Stomach (tissue), 9 donors: ENCODE results near the gene ADPRHL1. TPM values are rescaled to one million over a fixed set of nuclear protein-coding genes. Genes with fewer than 3 reads are reported as not detected.

Source experiments
- DNase-seq, 2 donors: peaks; one replicate each; pipeline versions ENCODE4 v3.0.0 to v3.0.0-alpha.2; 2013 to 2019
- H3K27ac ChIP-seq, 5 donors: fragments of 200-600 bp in 4 of 5; sonication (generic) in 4 of 5; one replicate each; pipeline ENCODE4 v1.5.1; 2013 to 2019; ENCODE audit warnings: mild to moderate bottlenecking in 1 of 5, moderate library complexity in 1 of 5
- H3K27me3 ChIP-seq, 3 donors: fragments of 200-600 bp; sonication (generic); one replicate each; pipeline ENCODE4 v1.5.1; 2017 to 2019; ENCODE audit warnings: mixed run types in 1 of 3
- H3K36me3 ChIP-seq, 4 donors: fragments of 200-600 bp; sonication (generic); 1 replicate in 3 of 4; 2 replicates in 1 of 4; pipeline ENCODE4 v1.5.1; 2016 to 2019
- H3K4me1 ChIP-seq, 4 donors: fragments of 200-600 bp; sonication (generic); one replicate each; pipeline ENCODE4 v1.5.1; 2016 to 2019
- H3K4me3 ChIP-seq, 4 donors: fragments of 200-600 bp; sonication (generic) in 3 of 4; one replicate each; pipeline ENCODE4 v1.5.1; 2016 to 2019; ENCODE audit warnings: mild to moderate bottlenecking in 1 of 4
- H3K9me3 ChIP-seq, 4 donors: fragments of 200-600 bp; sonication (generic); one replicate each; pipeline ENCODE4 v1.5.1; 2016 to 2019
- EP300 ChIP-seq: sonication (generic); formaldehyde crosslinking; IDR thresholded peaks from one replicate; pipeline ENCODE4 v1.6.1; 2017; ENCODE audit warnings: antibody characterized with exemption
- POLR2A ChIP-seq, 4 donors: fragments of 450-650 bp; IDR thresholded peaks; one replicate each; pipeline ENCODE4 v1.6.1; 2016; ENCODE audit warnings: antibody characterized with exemption in 4 of 4, control low read depth in 2 of 4, mild to moderate bottlenecking in 1 of 4, moderate library complexity in 1 of 4
- POLR2AphosphoS5 ChIP-seq, 3 donors: sonication (generic); formaldehyde crosslinking; IDR thresholded peaks; one replicate each; pipeline ENCODE4 v1.6.1; 2016; ENCODE audit warnings: antibody characterized with exemption in 3 of 3
- WGBS, 5 donors: extraction: QIAGEN DNeasy Blood & Tissue Kit in 3 of 5; methylation state at CpG; one replicate each; pipeline versions ENCODE4 v1.1.5 to v1.1.7; 2013 to 2018; 5-methylcytosine and 5-hydroxymethylcytosine counted together
- intact Hi-C: fragments of 100-400 bp; cut with DNase I; formaldehyde crosslinking; loops from one replicate; pipeline ENCODE4 v1.15.1; 2023; ENCODE audit warnings: low total_unique reads
- polyA plus RNA-seq, 3 donors: library from polyadenylated mRNA; stranded (reverse); fragments of 200-250 nt; gene quantifications; one replicate each; pipeline ENCODE4 v1.2.3, GENCODE V29; 2013
- total RNA-seq, 5 donors: library from RNA; depleted of rRNA; stranded (reverse); fragments of >200 nt; gene quantifications; one replicate each; pipeline versions ENCODE4 v1.1.0 to v1.2.3, GENCODE V29; 2014 to 2016
- TF ChIP-seq, protein P1 (sequence below), 7 experiments: fragments of 450-650 bp in 4 of 7; fragments of 200-600 bp in 3 of 7; sonication (generic) in 3 of 7; IDR thresholded peaks; one replicate each; pipeline ENCODE4 v1.5.1; 2016 to 2019; ENCODE audit warnings: antibody characterized with exemption in 7 of 7, control low read depth in 2 of 7, mild to moderate bottlenecking in 1 of 7
- donor health status: healthy with polysubstance abuse.
- donor health status: Bipolar disorder and iron deficiency.
- donor health status: healthy.

ADPRHL1 gene
- total and polyA plus RNA-seq, 8 donors, result 1.7 to 6.7 (median 2.7) TPM

DNA sequence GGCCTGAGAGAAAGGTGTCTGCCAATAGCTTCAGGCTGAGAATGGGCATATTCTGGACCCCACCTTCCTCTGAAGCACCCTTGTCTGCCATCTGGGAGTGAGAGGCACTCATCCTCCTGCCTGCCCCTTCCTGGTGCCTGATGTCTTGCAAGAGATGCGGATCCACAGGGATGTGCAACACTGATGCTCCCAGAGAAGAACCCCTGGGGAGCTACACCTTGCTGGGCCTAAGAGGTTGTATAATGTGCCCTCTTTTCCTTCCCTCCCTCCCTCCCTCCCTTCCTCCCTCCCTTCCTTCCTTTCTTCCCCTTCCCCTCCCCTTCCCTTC is 34.6 kb downstream of the ADPRHL1 start:
- H3K4me1 ChIP-seq, result peaks cover 0 to 36% (median 19%) of the 10 kb centered on the region in 4 donors
- WGBS, 5 donors, result 89 to 100% (median 100%) methylated on average over 1 of the region's 1 CpG
- intact Hi-C loops, result no loop called here
- no peak for DNase-seq
- H3K36me3 ChIP-seq, result no peaks in the 10 kb centered on the region
- no peaks in the 10 kb centered on the region for H3K9me3 ChIP-seq
- no peak overlapping the region for H3K4me3 ChIP-seq
- H3K27me3 ChIP-seq, result peaks cover 0 to 8% (median 4%) of the 10 kb centered on the region in 3 donors
- TF ChIP-seq, protein P1, sequence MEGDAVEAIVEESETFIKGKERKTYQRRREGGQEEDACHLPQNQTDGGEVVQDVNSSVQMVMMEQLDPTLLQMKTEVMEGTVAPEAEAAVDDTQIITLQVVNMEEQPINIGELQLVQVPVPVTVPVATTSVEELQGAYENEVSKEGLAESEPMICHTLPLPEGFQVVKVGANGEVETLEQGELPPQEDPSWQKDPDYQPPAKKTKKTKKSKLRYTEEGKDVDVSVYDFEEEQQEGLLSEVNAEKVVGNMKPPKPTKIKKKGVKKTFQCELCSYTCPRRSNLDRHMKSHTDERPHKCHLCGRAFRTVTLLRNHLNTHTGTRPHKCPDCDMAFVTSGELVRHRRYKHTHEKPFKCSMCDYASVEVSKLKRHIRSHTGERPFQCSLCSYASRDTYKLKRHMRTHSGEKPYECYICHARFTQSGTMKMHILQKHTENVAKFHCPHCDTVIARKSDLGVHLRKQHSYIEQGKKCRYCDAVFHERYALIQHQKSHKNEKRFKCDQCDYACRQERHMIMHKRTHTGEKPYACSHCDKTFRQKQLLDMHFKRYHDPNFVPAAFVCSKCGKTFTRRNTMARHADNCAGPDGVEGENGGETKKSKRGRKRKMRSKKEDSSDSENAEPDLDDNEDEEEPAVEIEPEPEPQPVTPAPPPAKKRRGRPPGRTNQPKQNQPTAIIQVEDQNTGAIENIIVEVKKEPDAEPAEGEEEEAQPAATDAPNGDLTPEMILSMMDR (IDR thresholded peaks at IDR 0.05), result no peak
- no peak overlapping the region for H3K27ac ChIP-seq

DNA sequence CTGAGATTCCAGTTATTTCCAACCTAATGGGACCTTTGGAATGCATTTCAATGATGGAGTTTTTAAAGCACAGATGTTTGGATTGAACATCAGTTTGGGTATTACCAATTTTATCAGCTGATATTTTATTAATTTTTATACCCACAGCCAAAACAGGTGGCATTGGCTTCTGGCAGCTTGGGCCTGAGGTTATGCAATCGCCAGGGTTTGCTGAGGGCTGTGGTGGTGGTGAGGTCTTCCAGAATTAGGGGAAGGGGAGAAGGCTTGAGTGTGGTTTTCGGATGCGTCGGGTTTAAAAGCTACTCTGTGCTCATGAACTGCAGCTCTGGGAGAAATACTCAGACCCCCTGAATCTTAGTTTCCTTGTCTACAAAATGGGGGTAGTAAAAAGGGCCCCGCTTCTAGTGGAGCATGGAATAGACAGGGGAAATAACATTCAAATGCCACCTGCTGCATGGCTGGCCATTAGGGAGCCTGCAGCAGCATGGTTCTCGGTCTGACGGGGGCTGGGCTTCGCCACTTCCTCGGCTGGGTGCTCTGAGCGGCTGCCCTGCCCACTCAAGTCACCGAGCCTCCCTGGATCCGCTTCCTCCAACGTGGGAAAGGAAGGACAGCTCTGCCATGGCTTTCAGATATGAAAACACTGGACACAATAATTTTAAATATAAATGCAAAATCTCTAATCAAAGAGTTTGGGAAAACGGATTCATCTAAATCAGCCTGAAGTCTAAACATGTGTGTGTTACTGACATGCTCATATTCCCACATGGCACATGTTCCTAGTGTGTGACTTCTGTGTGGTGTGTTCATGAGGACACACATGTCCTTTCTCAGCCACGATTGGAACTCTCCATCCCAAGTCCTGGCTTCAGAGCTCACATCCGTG is 35.2 kb downstream of the ADPRHL1 start:
- intact Hi-C loops, result no loop called here
- H3K4me3 ChIP-seq, result no peak overlapping the region
- peaks cover 0 to 35% (median 20%) of the 10 kb centered on the region in 4 donors for H3K4me1 ChIP-seq
- no peaks in the 10 kb centered on the region for H3K36me3 ChIP-seq
- no peaks in the 10 kb centered on the region for H3K9me3 ChIP-seq
- WGBS, 5 donors, result 72 to 82% (median 77%) methylated on average over 12 to 16 of the region's 16 CpGs
- H3K27me3 ChIP-seq, result peaks cover 0 to 8% (median 4%) of the 10 kb centered on the region in 3 donors
- TF ChIP-seq EP300, result no peak
- no peak for TF ChIP-seq POLR2AphosphoS5 (IDR thresholded peaks at IDR 0.05)
- TF ChIP-seq POLR2A (IDR thresholded peaks at IDR 0.05), result no peak
- TF ChIP-seq, protein P1 (IDR thresholded peaks at IDR 0.05), result no peak
- no peak overlapping the region for H3K27ac ChIP-seq
- DNase-seq, result no peak

DNA sequence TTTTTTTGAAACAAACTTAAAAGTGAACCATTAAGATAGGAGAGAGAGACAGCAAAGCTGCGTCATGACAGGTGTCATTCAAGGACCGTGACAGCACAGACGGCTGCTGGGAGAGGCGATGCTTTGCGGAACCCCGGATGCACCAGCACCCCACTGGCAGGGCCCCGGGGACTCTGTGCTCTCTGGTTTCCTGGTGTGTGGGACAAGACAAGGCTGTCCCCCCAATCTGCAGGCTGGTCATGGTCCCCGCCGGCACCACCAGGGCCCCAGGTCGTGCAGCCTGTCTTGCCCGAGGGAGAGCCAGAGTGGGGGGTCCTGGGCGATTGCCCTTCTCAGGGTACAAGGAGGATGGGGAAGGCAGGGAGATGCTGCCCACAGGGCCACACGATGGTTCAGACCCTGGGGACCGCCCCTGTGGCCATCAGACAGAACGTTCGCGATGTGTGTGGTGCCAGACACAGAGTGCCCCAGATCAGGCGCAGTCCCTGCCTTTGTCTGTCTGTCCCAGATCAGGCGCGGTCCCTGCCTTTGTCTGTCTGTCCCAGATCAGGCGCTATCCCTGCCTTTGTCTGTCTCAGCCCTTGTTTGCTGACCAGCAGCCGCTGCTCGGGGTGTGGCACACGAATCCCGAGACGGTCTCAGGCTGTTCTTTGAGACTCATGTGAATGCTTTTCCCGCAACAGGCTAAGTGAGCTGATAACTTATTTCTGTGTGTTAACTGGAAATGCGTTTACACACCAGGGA is 36.1 kb downstream of the ADPRHL1 start:
- DNase-seq, result no peak
- intact Hi-C loops, result no loop called here
- TF ChIP-seq POLR2AphosphoS5 (IDR thresholded peaks at IDR 0.05) (no peak), POLR2A (IDR thresholded peaks at IDR 0.05) (no peak), EP300 (no peak)
- TF ChIP-seq, protein P1 (IDR thresholded peaks at IDR 0.05), result no peak
- H3K27me3 ChIP-seq, result peaks cover 0 to 8% (median 4%) of the 10 kb centered on the region in 3 donors
- H3K9me3 ChIP-seq, result no peaks in the 10 kb centered on the region
- no peak overlapping the region for H3K4me3 ChIP-seq
- no peaks in the 10 kb centered on the region for H3K36me3 ChIP-seq
- H3K4me1 ChIP-seq, result peaks cover 0 to 29% (median 18%) of the 10 kb centered on the region in 4 donors
- H3K27ac ChIP-seq, result no peak overlapping the region
- 54 to 66% (median 60%) methylated on average over 20 to 28 of the region's 28 CpGs for WGBS, 5 donors

GRCh38 chr13:113415825-113416224 is 37.5 kb downstream of the ADPRHL1 start:
- Histone ChIP-seq H3K27ac (no peak overlapping the region), H3K27me3 (peaks cover 0 to 8% (median 4%) of the 10 kb centered on the region in 3 donors), H3K4me1 (peaks cover 0 to 28% (median 16%) of the 10 kb centered on the region in 4 donors), H3K9me3 (no peaks in the 10 kb centered on the region), H3K4me3 (no peak overlapping the region), H3K36me3 (no peaks in the 10 kb centered on the region)
- intact Hi-C loops, result no loop called here
- DNase-seq, result no peak
- TF ChIP-seq POLR2A (IDR thresholded peaks at IDR 0.05) (no peak), POLR2AphosphoS5 (IDR thresholded peaks at IDR 0.05) (no peak), EP300 (no peak)
- TF ChIP-seq, protein P1 (IDR thresholded peaks at IDR 0.05), result no peak
- WGBS, 5 donors, result 64 to 76% (median 66%) methylated on average over 8 of the region's 8 CpGs
